ENCODE measurements around the gene ITPR2. TPM values are rescaled to one million over a fixed set of nuclear protein-coding genes. Genes with fewer than 3 reads are reported as not detected.

Gene ITPR2
- total and polyA plus RNA-seq, 4 donors = 11.7 to 93.3 (median 35.4) TPM

DNA sequence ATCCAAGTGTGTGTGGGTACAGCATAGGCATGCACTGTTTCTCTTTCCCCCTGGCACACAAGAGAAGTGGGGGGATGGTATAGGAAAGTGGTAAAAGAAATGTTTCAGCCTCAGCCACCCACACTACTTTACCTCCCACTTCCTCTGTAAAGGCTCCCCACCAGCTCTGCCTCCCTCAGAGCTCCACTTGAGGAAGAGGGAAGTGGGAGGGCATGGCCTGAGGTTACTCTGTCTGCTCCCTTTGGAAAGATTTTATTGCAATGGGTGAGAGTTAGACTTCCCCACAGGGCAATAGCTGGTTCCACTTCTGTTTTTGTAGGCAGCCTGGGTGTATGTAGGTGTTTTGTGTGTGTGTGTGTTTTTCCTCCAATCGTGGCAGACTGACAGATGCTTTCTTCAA is 492.3 kb downstream of the ITPR2 start:
- H3K9me3 ChIP-seq (ENCODE audit: control insufficient read depth in 4 of 4, low read length in 3 of 4) = no peaks in the 10 kb centered on the region
- no peak overlapping the region for H3K27ac ChIP-seq (ENCODE audit: low read depth in 1 of 2, low read length in 2 of 2)
- no peak for DNase-seq (ENCODE audit: low spot score)
- no peak overlapping the region for H3K4me3 ChIP-seq (ENCODE audit: low read depth in 1 of 3, low read length in 3 of 3)
- no peak overlapping the region for H3K9ac ChIP-seq (ENCODE audit: low read depth in 1 of 2, low read length in 2 of 2)
- H3K27me3 ChIP-seq (ENCODE audit: control insufficient read depth in 4 of 4, insufficient read depth in 4 of 4, low read length in 3 of 4) = no peaks in the 10 kb centered on the region
- H3K36me3 ChIP-seq (ENCODE audit: control insufficient read depth in 4 of 4, insufficient read depth in 3 of 4, low read depth in 1 of 4, low read length in 3 of 4) = peaks cover 0 to 45% (median 29%) of the 10 kb centered on the region in 4 donors
- TF ChIP-seq YY1 (IDR thresholded peaks at IDR 0.05) (no peak), EGR1 (IDR thresholded peaks at IDR 0.05; ENCODE audit: low read depth in 2 of 2) (peak in 1 of 2 donors; percentile 30), TAF1 (conservative IDR thresholded peaks at IDR 0.05) (no peak), FOXA2 (IDR thresholded peaks at IDR 0.05) (no peak), MAX (IDR thresholded peaks at IDR 0.05) (peak; percentile 17), REST (IDR thresholded peaks at IDR 0.05) (no peak), GABPA (IDR thresholded peaks at IDR 0.05 in 1 of 2, conservative IDR thresholded peaks at IDR 0.05 in 1 of 2) (no peak), SP1 (IDR thresholded peaks at IDR 0.05) (no peak), HNF4G (IDR thresholded peaks at IDR 0.05) (no peak), RXRA (IDR thresholded peaks at IDR 0.05) (no peak), FOXA1 (IDR thresholded peaks at IDR 0.05) (no peak)
- TF ChIP-seq, protein P1, sequence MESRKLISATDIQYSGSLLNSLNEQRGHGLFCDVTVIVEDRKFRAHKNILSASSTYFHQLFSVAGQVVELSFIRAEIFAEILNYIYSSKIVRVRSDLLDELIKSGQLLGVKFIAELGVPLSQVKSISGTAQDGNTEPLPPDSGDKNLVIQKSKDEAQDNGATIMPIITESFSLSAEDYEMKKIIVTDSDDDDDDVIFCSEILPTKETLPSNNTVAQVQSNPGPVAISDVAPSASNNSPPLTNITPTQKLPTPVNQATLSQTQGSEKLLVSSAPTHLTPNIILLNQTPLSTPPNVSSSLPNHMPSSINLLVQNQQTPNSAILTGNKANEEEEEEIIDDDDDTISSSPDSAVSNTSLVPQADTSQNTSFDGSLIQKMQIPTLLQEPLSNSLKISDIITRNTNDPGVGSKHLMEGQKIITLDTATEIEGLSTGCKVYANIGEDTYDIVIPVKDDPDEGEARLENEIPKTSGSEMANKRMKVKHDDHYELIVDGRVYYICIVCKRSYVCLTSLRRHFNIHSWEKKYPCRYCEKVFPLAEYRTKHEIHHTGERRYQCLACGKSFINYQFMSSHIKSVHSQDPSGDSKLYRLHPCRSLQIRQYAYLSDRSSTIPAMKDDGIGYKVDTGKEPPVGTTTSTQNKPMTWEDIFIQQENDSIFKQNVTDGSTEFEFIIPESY (IDR thresholded peaks at IDR 0.05) = no peak
- H3K4me1 ChIP-seq (ENCODE audit: control insufficient read depth in 4 of 4, insufficient read depth in 4 of 4, low read length in 3 of 4) = no peaks in the 10 kb centered on the region
- 57% methylated on average over 1 of the region's 1 CpG for WGBS

DNA sequence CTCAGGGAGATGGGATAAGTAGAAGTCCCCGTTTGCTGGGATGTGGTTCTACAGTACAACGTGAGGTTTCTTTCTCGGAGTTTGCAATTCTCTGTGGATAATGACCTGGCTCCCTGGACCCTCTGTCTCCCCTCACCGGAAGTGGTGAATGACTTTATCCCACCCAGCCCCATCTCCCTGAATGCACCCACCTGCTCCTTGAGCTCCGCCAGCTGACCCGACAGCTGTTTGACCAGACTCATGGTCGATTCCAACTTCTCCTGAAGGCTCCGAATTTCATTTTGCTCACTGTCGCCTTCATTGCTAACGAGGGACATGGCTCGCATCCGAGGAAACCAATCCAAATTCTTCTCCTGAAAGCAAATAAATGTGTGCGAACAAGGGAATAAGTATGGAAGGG is 493.0 kb downstream of the ITPR2 start:
- no peaks in the 10 kb centered on the region for H3K4me1 ChIP-seq (ENCODE audit: control insufficient read depth in 4 of 4, insufficient read depth in 4 of 4, low read length in 3 of 4)
- no peak for TF ChIP-seq FOXA2 (IDR thresholded peaks at IDR 0.05)
- TF ChIP-seq, protein P1 (IDR thresholded peaks at IDR 0.05) = no peak
- TF ChIP-seq GABPA (IDR thresholded peaks at IDR 0.05 in 1 of 2, conservative IDR thresholded peaks at IDR 0.05 in 1 of 2) = no peak
- no peak for TF ChIP-seq JUND (IDR thresholded peaks at IDR 0.05)
- TF ChIP-seq SP1 (IDR thresholded peaks at IDR 0.05) = no peak
- no peak for TF ChIP-seq NR2F2 (IDR thresholded peaks at IDR 0.05)
- no peak for TF ChIP-seq RXRA (IDR thresholded peaks at IDR 0.05)
- TF ChIP-seq FOXA1 (IDR thresholded peaks at IDR 0.05) = no peak
- no peak for TF ChIP-seq YY1 (IDR thresholded peaks at IDR 0.05)
- H3K36me3 ChIP-seq (ENCODE audit: control insufficient read depth in 4 of 4, insufficient read depth in 3 of 4, low read depth in 1 of 4, low read length in 3 of 4) = peaks cover 0 to 46% (median 29%) of the 10 kb centered on the region in 4 donors
- H3K27ac ChIP-seq (ENCODE audit: low read depth in 1 of 2, low read length in 2 of 2) = no peak overlapping the region
- no peak for DNase-seq (ENCODE audit: low spot score)
- H3K9ac ChIP-seq (ENCODE audit: low read depth in 1 of 2, low read length in 2 of 2) = no peak overlapping the region
- WGBS = 96% methylated on average over 13 of the region's 13 CpGs
- H3K27me3 ChIP-seq (ENCODE audit: control insufficient read depth in 4 of 4, insufficient read depth in 4 of 4, low read length in 3 of 4) = no peaks in the 10 kb centered on the region
- H3K9me3 ChIP-seq (ENCODE audit: control insufficient read depth in 4 of 4, low read length in 3 of 4) = no peaks in the 10 kb centered on the region
- no peak overlapping the region for H3K4me3 ChIP-seq (ENCODE audit: low read depth in 1 of 3, low read length in 3 of 3)
